ENCODE measurements around the gene PAWR. TPM values are rescaled to one million over a fixed set of nuclear protein-coding genes. Genes with fewer than 3 reads are reported as not detected.

PAWR gene
- polyA plus RNA-seq, 1 donor (not counting 4 experiments of a cell fraction or from before 2014, with no cell fraction given), result 41.1 TPM

DNA sequence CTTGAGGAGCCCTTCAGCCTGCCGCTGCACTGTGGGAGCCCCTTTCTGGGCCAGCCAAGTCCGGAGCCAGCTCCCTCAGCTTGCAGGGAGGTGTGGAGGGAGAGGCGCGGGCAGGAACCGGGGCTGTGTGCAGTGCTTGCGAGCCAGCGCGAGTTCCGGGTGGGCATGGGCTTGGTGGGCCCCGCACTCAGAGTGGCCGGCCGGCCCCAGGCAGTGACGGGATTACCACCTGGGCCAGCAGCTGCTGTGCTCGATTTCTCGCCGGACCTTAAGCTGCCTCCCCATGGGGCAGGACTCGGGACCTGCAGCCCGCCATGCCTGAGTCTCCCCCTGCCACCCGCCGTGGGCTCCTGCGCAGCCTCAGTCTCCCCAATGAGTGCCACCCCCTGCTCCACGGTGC lies 116.9 kb downstream of the PAWR start:
- Histone ChIP-seq H3K9me1 (ENCODE audit: control insufficient read depth, extremely low read depth, insufficient read depth, low read length) (no peaks in the 10 kb centered on the region), H3K4me2 (ENCODE audit: control insufficient read depth, extremely low read depth, insufficient read depth, low read depth, low read length) (no peak overlapping the region), H3K27me3 (ENCODE audit: control insufficient read depth, extremely low read depth, insufficient read depth, low read length) (no peaks in the 10 kb centered on the region), H3K27ac (ENCODE audit: control insufficient read depth, insufficient read depth, low read length) (no peak overlapping the region), H3K9me3 (ENCODE audit: control insufficient read depth, low read depth, low read length) (no peaks in the 10 kb centered on the region), H3K79me2 (ENCODE audit: control insufficient read depth, insufficient read depth, low read length) (peaks cover 2% of the 10 kb centered on the region), H4K20me1 (ENCODE audit: control insufficient read depth, extremely low read depth, insufficient read depth, low read length) (no peaks in the 10 kb centered on the region), H3K9ac (ENCODE audit: control insufficient read depth, extremely low read depth, insufficient read depth, low read length) (no peak overlapping the region), H2AFZ (ENCODE audit: control insufficient read depth, low read length) (no peak overlapping the region), H3K4me1 (ENCODE audit: control insufficient read depth, extremely low read depth, insufficient read depth, low read length) (no peaks in the 10 kb centered on the region), H3K4me3 (ENCODE audit: control insufficient read depth in 2 of 3, extremely low read depth in 1 of 3, insufficient read depth in 2 of 3, low read depth in 1 of 3, low read length in 3 of 3) (no peak overlapping the region), H3K36me3 (ENCODE audit: control insufficient read depth in 2 of 2, extremely low read depth in 1 of 2, insufficient read depth in 2 of 2, low read length in 2 of 2) (peaks cover 2 to 11% of the 10 kb centered on the region in 2 experiments)
- DNase-seq (ENCODE audit: low read depth, low spot score), result no peak
- no peak for TF ChIP-seq EZH2 (IDR thresholded peaks at IDR 0.05; ENCODE audit: low read length)
- TF ChIP-seq, protein P1, sequence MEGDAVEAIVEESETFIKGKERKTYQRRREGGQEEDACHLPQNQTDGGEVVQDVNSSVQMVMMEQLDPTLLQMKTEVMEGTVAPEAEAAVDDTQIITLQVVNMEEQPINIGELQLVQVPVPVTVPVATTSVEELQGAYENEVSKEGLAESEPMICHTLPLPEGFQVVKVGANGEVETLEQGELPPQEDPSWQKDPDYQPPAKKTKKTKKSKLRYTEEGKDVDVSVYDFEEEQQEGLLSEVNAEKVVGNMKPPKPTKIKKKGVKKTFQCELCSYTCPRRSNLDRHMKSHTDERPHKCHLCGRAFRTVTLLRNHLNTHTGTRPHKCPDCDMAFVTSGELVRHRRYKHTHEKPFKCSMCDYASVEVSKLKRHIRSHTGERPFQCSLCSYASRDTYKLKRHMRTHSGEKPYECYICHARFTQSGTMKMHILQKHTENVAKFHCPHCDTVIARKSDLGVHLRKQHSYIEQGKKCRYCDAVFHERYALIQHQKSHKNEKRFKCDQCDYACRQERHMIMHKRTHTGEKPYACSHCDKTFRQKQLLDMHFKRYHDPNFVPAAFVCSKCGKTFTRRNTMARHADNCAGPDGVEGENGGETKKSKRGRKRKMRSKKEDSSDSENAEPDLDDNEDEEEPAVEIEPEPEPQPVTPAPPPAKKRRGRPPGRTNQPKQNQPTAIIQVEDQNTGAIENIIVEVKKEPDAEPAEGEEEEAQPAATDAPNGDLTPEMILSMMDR (optimal IDR thresholded peaks at IDR 0.05 in 1 of 3, IDR thresholded peaks at IDR 0.05 in 1 of 3, conservative IDR thresholded peaks at IDR 0.05 in 1 of 3; ENCODE audit: extremely low read depth in 1 of 3, insufficient read depth in 2 of 3, low read length in 3 of 3), result no peak
- dilution Hi-C loops (cut with MboI; ENCODE audit: extremely low pct_ligation_motif_present, low sequenced_read_pairs), result no loop called here
- no peak for FAIRE-seq

DNA sequence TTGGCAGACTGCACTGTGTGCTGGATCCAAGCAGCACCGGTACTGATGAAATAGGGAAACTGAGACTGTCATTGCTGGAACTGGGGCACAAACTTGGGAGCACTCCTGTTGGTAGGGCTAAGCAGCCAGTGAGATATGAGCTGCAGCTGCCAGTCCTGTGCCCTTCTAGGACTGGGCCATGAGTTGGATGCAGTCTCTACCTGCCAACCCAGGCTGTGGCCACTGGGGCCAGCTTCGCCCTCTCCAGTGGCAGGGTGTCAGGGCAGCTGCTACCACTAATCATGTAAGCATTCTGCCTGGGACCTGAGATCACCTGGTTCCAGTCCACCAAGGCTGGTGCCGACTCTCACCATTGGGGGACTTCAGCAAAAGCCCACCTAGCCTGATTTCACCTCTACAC lies 121.1 kb downstream of the PAWR start:
- TF ChIP-seq EZH2 (IDR thresholded peaks at IDR 0.05; ENCODE audit: low read length), result no peak
- TF ChIP-seq, protein P1 (optimal IDR thresholded peaks at IDR 0.05 in 1 of 3, IDR thresholded peaks at IDR 0.05 in 1 of 3, conservative IDR thresholded peaks at IDR 0.05 in 1 of 3; ENCODE audit: extremely low read depth in 1 of 3, insufficient read depth in 2 of 3, low read length in 3 of 3), result no peak
- H3K27me3 ChIP-seq (ENCODE audit: control insufficient read depth, extremely low read depth, insufficient read depth, low read length), result no peaks in the 10 kb centered on the region
- dilution Hi-C loops (cut with MboI; ENCODE audit: extremely low pct_ligation_motif_present, low sequenced_read_pairs), result no loop called here
- H3K79me2 ChIP-seq (ENCODE audit: control insufficient read depth, insufficient read depth, low read length), result peaks cover 2% of the 10 kb centered on the region
- H4K20me1 ChIP-seq (ENCODE audit: control insufficient read depth, extremely low read depth, insufficient read depth, low read length), result no peaks in the 10 kb centered on the region
- no peak overlapping the region for H3K9ac ChIP-seq (ENCODE audit: control insufficient read depth, extremely low read depth, insufficient read depth, low read length)
- no peak overlapping the region for H3K27ac ChIP-seq (ENCODE audit: control insufficient read depth, insufficient read depth, low read length)
- no peak for DNase-seq (ENCODE audit: low read depth, low spot score)
- H3K36me3 ChIP-seq (ENCODE audit: control insufficient read depth in 2 of 2, extremely low read depth in 1 of 2, insufficient read depth in 2 of 2, low read length in 2 of 2), result peaks cover 2 to 11% of the 10 kb centered on the region in 2 experiments
- H3K4me1 ChIP-seq (ENCODE audit: control insufficient read depth, extremely low read depth, insufficient read depth, low read length), result peaks cover 17% of the 10 kb centered on the region
- no peaks in the 10 kb centered on the region for H3K9me1 ChIP-seq (ENCODE audit: control insufficient read depth, extremely low read depth, insufficient read depth, low read length)
- H3K9me3 ChIP-seq (ENCODE audit: control insufficient read depth, low read depth, low read length), result no peaks in the 10 kb centered on the region
- FAIRE-seq, result no peak
- H2AFZ ChIP-seq (ENCODE audit: control insufficient read depth, low read length), result no peak overlapping the region
- no peak overlapping the region for H3K4me3 ChIP-seq (ENCODE audit: control insufficient read depth in 2 of 3, extremely low read depth in 1 of 3, insufficient read depth in 2 of 3, low read depth in 1 of 3, low read length in 3 of 3)
- no peak overlapping the region for H3K4me2 ChIP-seq (ENCODE audit: control insufficient read depth, extremely low read depth, insufficient read depth, low read depth, low read length)
